HepG2 (cell line): ENCODE results near the gene CLCN2. TPM values are rescaled to one million over a fixed set of nuclear protein-coding genes. Genes with fewer than 3 reads are reported as not detected.

ENCODE experiments used
- CENPBD1 ChIP-seq: sonication (generic); formaldehyde crosslinking; IDR thresholded peaks from 2 replicates; pipeline ENCODE4 v1.8.0; 2022; ENCODE audit warnings: missing genetic modification reagents, low read depth, mild to moderate bottlenecking, borderline replicate concordance
- CHD4 ChIP-seq: fragments of 200-600 bp; sonication (generic); IDR thresholded peaks from 2 replicates; pipeline ENCODE4 v1.7.0; 2017; ENCODE audit warnings: mild to moderate bottlenecking, low read length, borderline replicate concordance
- DRAP1 ChIP-seq: IDR thresholded peaks from 2 replicates; pipeline ENCODE4 v1.6.1; 2016; ENCODE audit warnings: missing genetic modification reagents, missing compliant biosample characterization
- ELF1 ChIP-seq: sonication (generic); formaldehyde crosslinking; IDR thresholded peaks from 2 replicates; pipeline ENCODE4 v1.4.0; 2020; ENCODE audit warnings: missing genetic modification reagents
- EP300 ChIP-seq, 3 experiments: sonication (generic) in 1 of 3; formaldehyde crosslinking in 1 of 3; IDR thresholded peaks; 2 replicates each; pipeline versions ENCODE4 v1.5.1 to v1.6.1; 2011 to 2020; ENCODE audit warnings: low read depth in 2 of 3, low read length in 2 of 3, borderline replicate concordance in 1 of 3, improper control_type of control experiment in 1 of 3, mild to moderate bottlenecking in 1 of 3, missing genetic modification reagents in 1 of 3, moderate library complexity in 1 of 3
- ETV5 ChIP-seq: IDR thresholded peaks from 2 replicates; pipeline ENCODE4 v1.6.1; 2018; ENCODE audit warnings: missing biosample characterization, missing genetic modification reagents, inconsistent platforms, borderline replicate concordance
- FOXK2 ChIP-seq: fragments of 450-650 bp; IDR thresholded peaks from 2 replicates; pipeline ENCODE4 v1.6.1; 2016
- FOXO1 ChIP-seq: sonication (generic); formaldehyde crosslinking; IDR thresholded peaks from 2 replicates; pipeline ENCODE4 v1.4.0; 2020; ENCODE audit warnings: missing genetic modification reagents
- GATAD2A ChIP-seq: IDR thresholded peaks from 2 replicates; pipeline ENCODE4 v1.6.1; 2016
- LCORL ChIP-seq, 2 experiments: fragments of 450-650 bp in 1 of 2; sonication (generic) in 1 of 2; formaldehyde crosslinking in 1 of 2; IDR thresholded peaks; 2 replicates each; pipeline versions ENCODE4 v1.5.0 to v1.6.1; 2017 to 2020; ENCODE audit warnings: antibody characterized with exemption in 1 of 2, missing genetic modification reagents in 1 of 2
- NFKBIZ ChIP-seq: IDR thresholded peaks from 2 replicates; pipeline ENCODE4 v1.6.1; 2018; ENCODE audit warnings: missing genetic modification reagents, missing compliant biosample characterization
- POLR2A ChIP-seq, 2 experiments: IDR thresholded peaks; 2 replicates each; pipeline ENCODE4 v1.6.1; 2011; ENCODE audit warnings: low read depth in 2 of 2, low read length in 2 of 2, mild to moderate bottlenecking in 1 of 2, moderate library complexity in 1 of 2; ENCODE audit not compliant: insufficient read depth in 1 of 2
- PTBP1 ChIP-seq: fragments of 200-400 bp; formaldehyde crosslinking; IDR thresholded peaks from 2 replicates; pipeline ENCODE4 v1.6.1; 2018; ENCODE audit warnings: low read length, low read depth; ENCODE audit not compliant: poor library complexity, severe bottlenecking
- ZBTB7A ChIP-seq: sonication (generic); formaldehyde crosslinking; IDR thresholded peaks from 2 replicates; pipeline ENCODE4 v1.8.0; 2022; ENCODE audit warnings: mild to moderate bottlenecking, missing genetic modification reagents
- ZMAT5 ChIP-seq: sonication (generic); formaldehyde crosslinking; IDR thresholded peaks from 2 replicates; pipeline ENCODE4 v1.5.0; 2020; ENCODE audit warnings: mild to moderate bottlenecking, low read depth, missing genetic modification reagents, borderline replicate concordance
- ZNF256 ChIP-seq: sonication (generic); formaldehyde crosslinking; conservative IDR thresholded peaks from 2 replicates; pipeline ENCODE4 v1.4.0; 2020; ENCODE audit warnings: missing genetic modification reagents
- ZNF331 ChIP-seq: sonication (generic); formaldehyde crosslinking; IDR thresholded peaks from 2 replicates; pipeline ENCODE4 v1.4.0; 2020; ENCODE audit warnings: missing genetic modification reagents
- ZNF558 ChIP-seq: sonication (generic); formaldehyde crosslinking; IDR thresholded peaks from 2 replicates; pipeline ENCODE4 v1.9.0; 2022; ENCODE audit warnings: mild to moderate bottlenecking, missing genetic modification reagents, borderline replicate concordance
- polyA plus RNA-seq, 8 experiments: library from polyadenylated mRNA; depleted of rRNA in 3 of 8; stranded (reverse) in 7 of 8; unstranded in 1 of 8; fragments of >200 nt; fragmentation: Illumina TruSeq in 4 of 8; extraction: Trizol in 4 of 8; gene quantifications; 2 replicates each; pipeline versions ENCODE4 v1.2.1 to v1.2.3, GENCODE V29; 2011 to 2016; ENCODE audit warnings: low read depth in 4 of 8, missing spikeins in 1 of 8, mixed read lengths in 1 of 8; ENCODE audit not compliant: insufficient read depth in 1 of 8
- total RNA-seq, 5 experiments: library from RNA; depleted of rRNA; stranded (reverse); fragments of >200 nt; fragmentation: Illumina TruSeq; extraction: Trizol; gene quantifications; 2 replicates each; pipeline ENCODE4 v1.2.3, GENCODE V29; 2016; ENCODE audit warnings: low read depth in 1 of 5
- TF ChIP-seq, protein P1 (sequence below): sonication (generic); formaldehyde crosslinking; IDR thresholded peaks from 2 replicates; pipeline ENCODE4 v1.4.0; 2020; ENCODE audit warnings: missing genetic modification reagents
- TF ChIP-seq, protein P2 (sequence below): IDR thresholded peaks from 2 replicates; pipeline ENCODE4 v1.6.1; 2016; ENCODE audit warnings: low read depth

The CLCN2 gene
- total and polyA plus RNA-seq, 2 of the 13 experiments (the other 11 are each of a cell fraction or from before 2014, with no cell fraction given) = 11.4 to 13.5 TPM

GRCh38 chr3:184371570-184372018 lies 10.2 kb upstream of the CLCN2 start (continued):
- TF ChIP-seq, protein P1, sequence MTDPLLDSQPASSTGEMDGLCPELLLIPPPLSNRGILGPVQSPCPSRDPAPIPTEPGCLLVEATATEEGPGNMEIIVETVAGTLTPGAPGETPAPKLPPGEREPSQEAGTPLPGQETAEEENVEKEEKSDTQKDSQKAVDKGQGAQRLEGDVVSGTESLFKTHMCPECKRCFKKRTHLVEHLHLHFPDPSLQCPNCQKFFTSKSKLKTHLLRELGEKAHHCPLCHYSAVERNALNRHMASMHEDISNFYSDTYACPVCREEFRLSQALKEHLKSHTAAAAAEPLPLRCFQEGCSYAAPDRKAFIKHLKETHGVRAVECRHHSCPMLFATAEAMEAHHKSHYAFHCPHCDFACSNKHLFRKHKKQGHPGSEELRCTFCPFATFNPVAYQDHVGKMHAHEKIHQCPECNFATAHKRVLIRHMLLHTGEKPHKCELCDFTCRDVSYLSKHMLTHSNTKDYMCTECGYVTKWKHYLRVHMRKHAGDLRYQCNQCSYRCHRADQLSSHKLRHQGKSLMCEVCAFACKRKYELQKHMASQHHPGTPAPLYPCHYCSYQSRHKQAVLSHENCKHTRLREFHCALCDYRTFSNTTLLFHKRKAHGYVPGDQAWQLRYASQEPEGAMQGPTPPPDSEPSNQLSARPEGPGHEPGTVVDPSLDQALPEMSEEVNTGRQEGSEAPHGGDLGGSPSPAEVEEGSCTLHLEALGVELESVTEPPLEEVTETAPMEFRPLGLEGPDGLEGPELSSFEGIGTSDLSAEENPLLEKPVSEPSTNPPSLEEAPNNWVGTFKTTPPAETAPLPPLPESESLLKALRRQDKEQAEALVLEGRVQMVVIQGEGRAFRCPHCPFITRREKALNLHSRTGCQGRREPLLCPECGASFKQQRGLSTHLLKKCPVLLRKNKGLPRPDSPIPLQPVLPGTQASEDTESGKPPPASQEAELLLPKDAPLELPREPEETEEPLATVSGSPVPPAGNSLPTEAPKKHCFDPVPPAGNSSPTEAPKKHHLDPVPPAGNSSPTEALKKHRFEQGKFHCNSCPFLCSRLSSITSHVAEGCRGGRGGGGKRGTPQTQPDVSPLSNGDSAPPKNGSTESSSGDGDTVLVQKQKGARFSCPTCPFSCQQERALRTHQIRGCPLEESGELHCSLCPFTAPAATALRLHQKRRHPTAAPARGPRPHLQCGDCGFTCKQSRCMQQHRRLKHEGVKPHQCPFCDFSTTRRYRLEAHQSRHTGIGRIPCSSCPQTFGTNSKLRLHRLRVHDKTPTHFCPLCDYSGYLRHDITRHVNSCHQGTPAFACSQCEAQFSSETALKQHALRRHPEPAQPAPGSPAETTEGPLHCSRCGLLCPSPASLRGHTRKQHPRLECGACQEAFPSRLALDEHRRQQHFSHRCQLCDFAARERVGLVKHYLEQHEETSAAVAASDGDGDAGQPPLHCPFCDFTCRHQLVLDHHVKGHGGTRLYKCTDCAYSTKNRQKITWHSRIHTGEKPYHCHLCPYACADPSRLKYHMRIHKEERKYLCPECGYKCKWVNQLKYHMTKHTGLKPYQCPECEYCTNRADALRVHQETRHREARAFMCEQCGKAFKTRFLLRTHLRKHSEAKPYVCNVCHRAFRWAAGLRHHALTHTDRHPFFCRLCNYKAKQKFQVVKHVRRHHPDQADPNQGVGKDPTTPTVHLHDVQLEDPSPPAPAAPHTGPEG (CRISPR knock-in tag) = no peak
- TF ChIP-seq GATAD2A (peak; percentile 49; the same call in 1 of the 2 replicates), ZNF331 (CRISPR knock-in tag) (peak; percentile 32; the same call in 1 of the 2 replicates), POLR2A (IDR thresholded peaks at IDR 0.05; ENCODE audit: insufficient read depth in 1 of 2, low read depth in 2 of 2, low read length in 2 of 2) (peak in 1 of 2 experiments; percentile 49; a peak in 1 of 4 replicates), ZNF256 (CRISPR knock-in tag) (no peak), ZNF558 (CRISPR knock-in tag) (no peak), ZMAT5 (CRISPR knock-in tag) (no peak), LCORL (IDR thresholded peaks at IDR 0.05) (no peak), LCORL (CRISPR knock-in tag; IDR thresholded peaks at IDR 0.05) (0 out of 2 replicates have a peak, but pooled peaks have one; percentile 20), ZBTB7A (CRISPR knock-in tag) (no peak), CHD4 (no peak), NFKBIZ (no peak), PTBP1 (no peak), FOXK2 (no peak), ELF1 (CRISPR knock-in tag) (peak; percentile 75), DRAP1 (CRISPR knock-in tag) (0 out of 2 replicates have a peak, but pooled peaks have one; percentile 31), CENPBD1 (CRISPR knock-in tag) (no peak), EP300 (IDR thresholded peaks at IDR 0.05; ENCODE audit: low read depth in 2 of 2, low read length in 2 of 2) (peak in 1 of 2 experiments; percentile 23; a peak in 1 of 4 replicates), EP300 (CRISPR knock-in tag; IDR thresholded peaks at IDR 0.05; ENCODE audit: borderline replicate concordance) (no peak), FOXO1 (CRISPR knock-in tag) (no peak), ETV5 (peak; percentile 50; the same call in 1 of the 2 replicates)
- TF ChIP-seq, protein P2, sequence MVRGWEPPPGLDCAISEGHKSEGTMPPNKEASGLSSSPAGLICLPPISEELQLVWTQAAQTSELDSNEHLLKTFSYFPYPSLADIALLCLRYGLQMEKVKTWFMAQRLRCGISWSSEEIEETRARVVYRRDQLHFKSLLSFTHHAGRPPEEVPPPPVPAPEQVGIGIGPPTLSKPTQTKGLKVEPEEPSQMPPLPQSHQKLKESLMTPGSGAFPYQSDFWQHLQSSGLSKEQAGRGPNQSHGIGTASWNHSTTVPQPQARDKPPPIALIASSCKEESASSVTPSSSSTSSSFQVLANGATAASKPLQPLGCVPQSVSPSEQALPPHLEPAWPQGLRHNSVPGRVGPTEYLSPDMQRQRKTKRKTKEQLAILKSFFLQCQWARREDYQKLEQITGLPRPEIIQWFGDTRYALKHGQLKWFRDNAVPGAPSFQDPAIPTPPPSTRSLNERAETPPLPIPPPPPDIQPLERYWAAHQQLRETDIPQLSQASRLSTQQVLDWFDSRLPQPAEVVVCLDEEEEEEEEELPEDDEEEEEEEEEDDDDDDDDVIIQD = no peak
